Trophoblast cell (in vitro differentiated cells and primary cell): ENCODE measurements around the gene BRD2.

Experiments used
- DNase-seq, 2 donors: peaks; one replicate each; pipeline ENCODE4 v3.0.0-alpha.2; 2016
- H2AFZ ChIP-seq: 2 replicates; pipeline ENCODE4 v1.6.1; 2013; ENCODE audit warnings: low read length, moderate library complexity, mild to moderate bottlenecking; ENCODE audit not compliant: insufficient read depth, poor library complexity
- H2AK5ac ChIP-seq: 2 replicates; pipeline ENCODE4 v1.6.1; 2013; ENCODE audit warnings: mild to moderate bottlenecking, low read length
- H2BK120ac ChIP-seq: 2 replicates; pipeline ENCODE4 v1.6.1; 2013; ENCODE audit warnings: low read length, mild to moderate bottlenecking, moderate library complexity; ENCODE audit not compliant: insufficient read depth, poor library complexity
- H2BK12ac ChIP-seq: 2 replicates; pipeline ENCODE4 v1.6.1; 2013; ENCODE audit warnings: mild to moderate bottlenecking, low read length, moderate library complexity
- H2BK5ac ChIP-seq: 2 replicates; pipeline ENCODE4 v1.6.1; 2013; ENCODE audit warnings: low read length, low read depth, moderate library complexity, mild to moderate bottlenecking; ENCODE audit not compliant: poor library complexity
- H3K14ac ChIP-seq: 2 replicates; pipeline ENCODE4 v1.6.1; 2013; ENCODE audit warnings: mild to moderate bottlenecking, low read length
- H3K18ac ChIP-seq: 2 replicates; pipeline ENCODE4 v1.6.1; 2013; ENCODE audit warnings: mild to moderate bottlenecking, low read length
- H3K23ac ChIP-seq: 2 replicates; pipeline ENCODE4 v1.6.1; 2013; ENCODE audit warnings: low read length
- H3K27ac ChIP-seq: 2 replicates; pipeline ENCODE4 v1.5.1; 2013; ENCODE audit warnings: low read depth, mild to moderate bottlenecking, inconsistent platforms, low read length, moderate library complexity
- H3K27me3 ChIP-seq: 2 replicates; pipeline ENCODE4 v1.6.1; 2013; ENCODE audit warnings: inconsistent platforms, mild to moderate bottlenecking, low read length, moderate library complexity; ENCODE audit not compliant: insufficient read depth
- H3K36me3 ChIP-seq, 2 experiments: 1 replicate in 1 of 2; 2 replicates in 1 of 2; pipeline ENCODE4 v1.6.1; 2013; ENCODE audit warnings: low read length in 2 of 2, mild to moderate bottlenecking in 2 of 2, moderate library complexity in 1 of 2; ENCODE audit not compliant: insufficient read depth in 2 of 2, control insufficient read depth in 1 of 2
- H3K4ac ChIP-seq: 2 replicates; pipeline ENCODE4 v1.6.1; 2013; ENCODE audit warnings: low read depth, mild to moderate bottlenecking, low read length, moderate library complexity
- H3K4me1 ChIP-seq, 2 experiments: 1 replicate in 1 of 2; 2 replicates in 1 of 2; pipeline ENCODE4 v1.6.1; 2013; ENCODE audit warnings: low read length in 2 of 2, mild to moderate bottlenecking in 2 of 2, moderate library complexity in 1 of 2; ENCODE audit not compliant: insufficient read depth in 2 of 2, control insufficient read depth in 1 of 2
- H3K4me2 ChIP-seq: 2 replicates; pipeline ENCODE4 v1.6.1; 2013; ENCODE audit warnings: inconsistent platforms, mild to moderate bottlenecking, low read length, moderate library complexity
- H3K4me3 ChIP-seq: 2 replicates; pipeline ENCODE4 v1.5.1; 2013; ENCODE audit warnings: mild to moderate bottlenecking, low read depth, low read length, inconsistent platforms
- H3K79me1 ChIP-seq: one replicate; pipeline ENCODE4 v1.6.1; 2013; ENCODE audit warnings: low read length
- H3K79me2 ChIP-seq: 2 replicates; pipeline ENCODE4 v1.6.1; 2013; ENCODE audit warnings: low read length, mild to moderate bottlenecking; ENCODE audit not compliant: control insufficient read depth, insufficient read depth, poor library complexity
- H3K9ac ChIP-seq: 2 replicates; pipeline ENCODE4 v1.6.1; 2013; ENCODE audit warnings: mild to moderate bottlenecking, low read length
- H3K9me3 ChIP-seq: 2 replicates; pipeline ENCODE4 v1.6.1; 2013; ENCODE audit warnings: low read depth, mild to moderate bottlenecking, control low read depth, inconsistent platforms, low read length; ENCODE audit not compliant: insufficient read depth
- H4K12ac ChIP-seq: 2 replicates; pipeline ENCODE4 v1.6.1; 2013; ENCODE audit warnings: low read depth, mild to moderate bottlenecking, low read length, moderate library complexity
- H4K8ac ChIP-seq: 2 replicates; pipeline ENCODE4 v1.6.1; 2013; ENCODE audit warnings: low read depth, mild to moderate bottlenecking, low read length, moderate library complexity
- H4K91ac ChIP-seq: one replicate; pipeline ENCODE4 v1.6.1; 2013; ENCODE audit warnings: low read depth, mild to moderate bottlenecking, low read length, moderate library complexity
- WGBS: extraction: QIAGEN DNeasy Blood & Tissue Kit; methylation state at CpG from one replicate; pipeline ENCODE4 v1.1.7; 2013; ENCODE audit warnings: missing lambda C conversion rate; ENCODE audit not compliant: insufficient read length, insufficient coverage; ENCODE audit errors: extremely low coverage; 5-methylcytosine and 5-hydroxymethylcytosine counted together

Gene BRD2

GRCh38 chr6:32983493-32983848 lies 15.1 kb downstream of the BRD2 start:
- Histone ChIP-seq H3K9ac (no peak overlapping the region), H2BK120ac (no peak overlapping the region), H3K4ac (no peak overlapping the region), H3K14ac (no peak overlapping the region), H4K8ac (no peak overlapping the region), H2BK5ac (no peak overlapping the region), H2AFZ (no peak overlapping the region), H3K4me1 (no peaks in the 10 kb centered on the region), H3K23ac (no peak overlapping the region), H3K4me3 (no peak overlapping the region), H3K18ac (no peak overlapping the region), H3K27me3 (no peaks in the 10 kb centered on the region), H3K4me2 (no peak overlapping the region), H3K79me2 (no peaks in the 10 kb centered on the region), H4K12ac (no peak overlapping the region), H4K91ac (no peak overlapping the region), H2AK5ac (no peak overlapping the region), H3K9me3 (peaks cover 2% of the 10 kb centered on the region), H3K79me1 (no peaks in the 10 kb centered on the region), H3K27ac (no peak overlapping the region), H3K36me3 (peaks cover 22 to 27% of the 10 kb centered on the region in 2 experiments), H2BK12ac (no peak overlapping the region)
- WGBS: no CpG with 5 or more reads among the region's 1 CpG
- DNase-seq: peak in 1 of 2 donors; percentile 50

GRCh38 chr6:32983964-32984621 lies 15.7 kb downstream of the BRD2 start:
- WGBS: no CpG with 5 or more reads among the region's 3 CpGs
- no peak overlapping the region for H3K23ac ChIP-seq
- no peak overlapping the region for H4K8ac ChIP-seq
- no peaks in the 10 kb centered on the region for H3K4me1 ChIP-seq
- H2BK5ac ChIP-seq: no peak overlapping the region
- H2BK120ac ChIP-seq: no peak overlapping the region
- H2BK12ac ChIP-seq: no peak overlapping the region
- H4K91ac ChIP-seq: no peak overlapping the region
- H3K14ac ChIP-seq: no peak overlapping the region
- no peak overlapping the region for H2AK5ac ChIP-seq
- H3K36me3 ChIP-seq: peaks cover 18 to 22% of the 10 kb centered on the region in 2 experiments
- no peaks in the 10 kb centered on the region for H3K79me2 ChIP-seq
- no peak overlapping the region for H3K27ac ChIP-seq
- DNase-seq: peak in 1 of 2 donors; percentile 28
- H3K4ac ChIP-seq: no peak overlapping the region
- H3K9ac ChIP-seq: no peak overlapping the region
- no peak overlapping the region for H4K12ac ChIP-seq
- H3K79me1 ChIP-seq: no peaks in the 10 kb centered on the region
- H3K27me3 ChIP-seq: no peaks in the 10 kb centered on the region
- H2AFZ ChIP-seq: no peak overlapping the region
- no peak overlapping the region for H3K18ac ChIP-seq
- H3K4me3 ChIP-seq: no peak overlapping the region
- H3K9me3 ChIP-seq: peaks cover 2% of the 10 kb centered on the region
- no peak overlapping the region for H3K4me2 ChIP-seq

DNA sequence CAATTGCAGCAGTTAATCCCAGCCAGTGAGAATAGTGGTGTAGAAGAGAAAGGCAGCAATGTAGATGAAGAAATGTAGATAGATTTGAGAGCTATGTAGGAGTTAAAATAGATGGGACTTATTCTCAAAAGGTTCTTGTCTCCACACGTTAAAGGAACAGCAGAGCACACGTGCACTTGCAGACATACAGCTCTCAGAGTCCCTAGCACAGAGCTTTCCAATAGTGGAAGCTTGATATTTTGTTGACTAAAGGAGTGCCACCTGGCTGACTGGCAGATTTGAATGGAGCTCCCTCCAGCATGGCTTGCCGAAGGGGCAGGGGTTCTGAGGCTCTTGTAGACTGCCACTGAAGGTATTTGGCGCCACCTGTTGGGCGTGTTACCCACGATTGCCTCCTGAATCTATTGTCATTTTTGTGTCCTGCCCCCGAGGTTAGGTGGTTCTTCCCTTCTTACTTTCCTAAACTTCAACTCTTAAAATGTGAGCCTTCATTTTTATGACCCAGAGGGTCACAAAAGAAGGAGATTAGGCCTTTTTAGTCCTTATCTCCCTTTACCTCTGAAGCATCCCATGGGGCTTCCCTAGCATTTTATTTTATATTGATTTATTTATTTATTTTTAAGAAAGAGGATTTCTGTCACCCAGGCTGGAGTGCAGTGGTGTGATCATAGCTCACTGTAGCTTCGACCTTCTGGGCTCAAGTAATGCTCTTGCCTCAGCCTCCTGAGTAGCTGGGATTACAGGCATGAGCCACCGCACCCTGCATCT lies 16.4 kb downstream of the BRD2 start:
- no peak overlapping the region for H4K8ac ChIP-seq
- no peaks in the 10 kb centered on the region for H3K79me1 ChIP-seq
- no peak overlapping the region for H3K23ac ChIP-seq
- no peak overlapping the region for H2AFZ ChIP-seq
- H2AK5ac ChIP-seq: no peak overlapping the region
- H3K27ac ChIP-seq: no peak overlapping the region
- H3K4me2 ChIP-seq: no peak overlapping the region
- H3K4ac ChIP-seq: no peak overlapping the region
- no peaks in the 10 kb centered on the region for H3K27me3 ChIP-seq
- H3K9ac ChIP-seq: no peak overlapping the region
- H4K12ac ChIP-seq: no peak overlapping the region
- no peaks in the 10 kb centered on the region for H3K79me2 ChIP-seq
- DNase-seq: peak; percentile 86 to 93
- no CpG with 5 or more reads among the region's 9 CpGs for WGBS
- no peak overlapping the region for H3K14ac ChIP-seq
- H4K91ac ChIP-seq: no peak overlapping the region
- H3K9me3 ChIP-seq: peaks cover 2% of the 10 kb centered on the region
- H3K4me3 ChIP-seq: no peak overlapping the region
- H3K18ac ChIP-seq: no peak overlapping the region
- peaks cover 14 to 16% of the 10 kb centered on the region in 2 experiments for H3K36me3 ChIP-seq
- no peak overlapping the region for H2BK12ac ChIP-seq
- H2BK5ac ChIP-seq: no peak overlapping the region
- no peaks in the 10 kb centered on the region for H3K4me1 ChIP-seq
- no peak overlapping the region for H2BK120ac ChIP-seq

DNA sequence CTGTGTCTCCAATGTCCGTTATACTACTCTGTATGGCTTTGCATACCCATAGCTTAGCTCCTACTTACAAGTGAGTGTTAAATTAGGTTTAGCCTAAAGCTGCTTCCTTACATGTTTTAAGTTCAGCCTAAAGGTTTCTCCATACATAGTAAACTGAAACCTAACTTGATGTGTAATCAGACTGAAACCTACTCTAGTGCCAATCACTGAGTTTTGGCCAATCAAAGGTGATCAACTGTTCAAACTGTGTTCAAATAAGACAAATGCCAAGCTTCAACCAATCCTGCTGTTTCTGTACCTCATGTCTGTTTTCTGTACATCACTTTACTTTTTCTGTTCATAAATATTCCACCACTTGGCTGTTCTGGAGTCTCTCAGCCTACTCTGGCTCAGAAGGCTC lies 21.0 kb downstream of the BRD2 start:
- no peak overlapping the region for H2BK5ac ChIP-seq
- H4K8ac ChIP-seq: no peak overlapping the region
- H3K4me3 ChIP-seq: no peak overlapping the region
- DNase-seq: no peak
- H3K4me1 ChIP-seq: no peaks in the 10 kb centered on the region
- no peaks in the 10 kb centered on the region for H3K79me2 ChIP-seq
- H3K27ac ChIP-seq: no peak overlapping the region
- H3K4ac ChIP-seq: no peak overlapping the region
- H3K9me3 ChIP-seq: peaks cover 2% of the 10 kb centered on the region
- no peak overlapping the region for H3K18ac ChIP-seq
- WGBS: no CpG with 5 or more reads among the region's 1 CpG
- H4K91ac ChIP-seq: no peak overlapping the region
- H3K9ac ChIP-seq: no peak overlapping the region
- no peak overlapping the region for H3K14ac ChIP-seq
- no peak overlapping the region for H3K23ac ChIP-seq
- no peak overlapping the region for H3K4me2 ChIP-seq
- no peak overlapping the region for H2AK5ac ChIP-seq
- no peak overlapping the region for H2BK12ac ChIP-seq
- no peaks in the 10 kb centered on the region for H3K79me1 ChIP-seq
- no peaks in the 10 kb centered on the region for H3K36me3 ChIP-seq
- H2AFZ ChIP-seq: no peak overlapping the region
- H4K12ac ChIP-seq: no peak overlapping the region
- H2BK120ac ChIP-seq: no peak overlapping the region
- H3K27me3 ChIP-seq: no peaks in the 10 kb centered on the region
